ENCODE results near the gene CDH4. TPM values are rescaled to one million over a fixed set of nuclear protein-coding genes. Genes with fewer than 3 reads are reported as not detected.

The CDH4 gene
- total RNA-seq, 1 experiment from 2014 or later, result not detected

DNA sequence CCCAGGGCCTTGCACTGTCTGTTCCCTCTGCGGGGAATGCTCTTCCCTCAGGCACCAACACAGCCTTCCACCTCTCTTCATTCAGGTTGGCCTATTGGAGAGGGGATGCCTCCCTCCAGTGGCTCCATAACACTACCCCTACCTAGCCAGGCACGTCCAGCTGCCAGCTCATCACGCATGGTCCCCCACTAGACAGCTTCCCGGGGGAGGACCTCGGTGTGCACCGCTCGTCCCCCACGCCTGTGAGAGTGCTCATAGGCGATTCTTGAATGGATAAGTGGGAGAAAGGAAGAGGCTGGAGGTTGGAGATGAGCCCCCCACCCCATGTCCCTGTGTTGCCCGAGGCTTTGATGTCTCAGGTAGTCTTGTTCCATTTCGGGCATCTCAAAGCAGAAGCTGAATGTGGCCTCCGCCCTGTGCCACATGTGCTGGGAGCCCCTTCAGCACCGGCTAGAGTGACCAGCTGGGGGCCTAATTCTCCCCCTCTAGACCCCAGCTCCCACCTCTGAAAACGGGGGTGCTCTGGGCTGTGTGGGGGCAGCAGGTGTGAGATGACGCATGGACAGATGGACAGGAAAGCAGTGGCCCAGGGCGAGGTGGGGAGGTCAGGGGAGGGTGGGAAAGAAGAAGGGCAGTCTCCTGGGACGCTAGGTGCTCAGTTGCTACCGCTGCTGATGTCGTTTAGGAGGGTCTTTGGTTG is 480.6 kb downstream of the CDH4 start:
- Histone ChIP-seq H3K4me3 (ENCODE audit: low read depth in 2 of 2, low read length in 2 of 2) (no peak overlapping the region), H3K27ac (ENCODE audit: low read length) (no peak overlapping the region), H3K9me3 (ENCODE audit: control insufficient read depth, insufficient read depth, low read depth, low read length) (no peaks in the 10 kb centered on the region), H3K27me3 (ENCODE audit: control insufficient read depth, insufficient read depth, low read length) (peaks cover 5% of the 10 kb centered on the region; the same call in 1 of the 2 replicates), H3K4me1 (ENCODE audit: control insufficient read depth, insufficient read depth, low read length) (no peaks in the 10 kb centered on the region), H3K36me3 (ENCODE audit: control insufficient read depth, insufficient read depth, low read length) (no peaks in the 10 kb centered on the region)
- in situ Hi-C loops (cut with HindIII; ENCODE audit: low pct_unique_long_range_greater_than_20kb, low sequenced_read_pairs) (no loop called here), intact Hi-C loops (cut with micrococcal nuclease; ENCODE audit: unreplicated experiment) (no loop called here)
- TF ChIP-seq REST (IDR thresholded peaks at IDR 0.05; ENCODE audit: insufficient read depth in 1 of 2, low read depth in 2 of 2, low read length in 1 of 2) (no peak), POLR2AphosphoS5 (IDR thresholded peaks at IDR 0.05; ENCODE audit: low read depth, low read length) (no peak), SIN3A (IDR thresholded peaks at IDR 0.05; ENCODE audit: borderline replicate concordance, insufficient read depth, low read depth, low read length) (no peak), TCF7L2 (IDR thresholded peaks at IDR 0.05; ENCODE audit: low read depth, low read length) (no peak)
- TF ChIP-seq, protein P1, sequence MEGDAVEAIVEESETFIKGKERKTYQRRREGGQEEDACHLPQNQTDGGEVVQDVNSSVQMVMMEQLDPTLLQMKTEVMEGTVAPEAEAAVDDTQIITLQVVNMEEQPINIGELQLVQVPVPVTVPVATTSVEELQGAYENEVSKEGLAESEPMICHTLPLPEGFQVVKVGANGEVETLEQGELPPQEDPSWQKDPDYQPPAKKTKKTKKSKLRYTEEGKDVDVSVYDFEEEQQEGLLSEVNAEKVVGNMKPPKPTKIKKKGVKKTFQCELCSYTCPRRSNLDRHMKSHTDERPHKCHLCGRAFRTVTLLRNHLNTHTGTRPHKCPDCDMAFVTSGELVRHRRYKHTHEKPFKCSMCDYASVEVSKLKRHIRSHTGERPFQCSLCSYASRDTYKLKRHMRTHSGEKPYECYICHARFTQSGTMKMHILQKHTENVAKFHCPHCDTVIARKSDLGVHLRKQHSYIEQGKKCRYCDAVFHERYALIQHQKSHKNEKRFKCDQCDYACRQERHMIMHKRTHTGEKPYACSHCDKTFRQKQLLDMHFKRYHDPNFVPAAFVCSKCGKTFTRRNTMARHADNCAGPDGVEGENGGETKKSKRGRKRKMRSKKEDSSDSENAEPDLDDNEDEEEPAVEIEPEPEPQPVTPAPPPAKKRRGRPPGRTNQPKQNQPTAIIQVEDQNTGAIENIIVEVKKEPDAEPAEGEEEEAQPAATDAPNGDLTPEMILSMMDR (IDR thresholded peaks at IDR 0.05), result no peak
- POLR2A ChIA-PET, result no interaction called here
- ATAC-seq, result no peak
- BruUV-seq (replicated peaks), result no TSS peak
- CTCF ChIA-PET, result interaction anchor here (1.0 kb wide), 1 partner anchor 143 kb away, joined by 7 read pairs; no protein-coding TSS in a partner anchor
- no peak for DNase-seq (ENCODE audit: low read depth, low spot score)

DNA sequence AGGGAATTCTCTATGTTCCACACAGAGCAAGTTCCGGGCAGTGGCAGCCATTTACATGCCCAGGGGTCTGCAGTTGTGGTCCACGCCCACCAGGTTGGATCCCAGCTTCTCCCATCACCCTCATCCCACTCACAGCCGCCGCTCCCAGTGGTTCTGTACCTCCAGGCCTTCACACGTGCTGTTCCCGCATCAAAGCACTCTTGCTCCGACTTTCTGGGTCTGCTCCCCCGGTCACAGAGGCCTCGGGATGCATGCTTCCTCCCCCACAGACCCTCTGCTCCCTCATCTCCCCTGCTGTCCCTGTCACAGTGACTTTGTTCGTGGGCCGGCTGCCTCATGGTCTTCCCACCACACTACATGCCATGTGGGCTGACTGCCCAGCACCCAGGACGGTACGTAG is 481.2 kb downstream of the CDH4 start:
- no peak for DNase-seq (ENCODE audit: low read depth, low spot score)
- Histone ChIP-seq H3K9me3 (ENCODE audit: control insufficient read depth, insufficient read depth, low read depth, low read length) (no peaks in the 10 kb centered on the region), H3K36me3 (ENCODE audit: control insufficient read depth, insufficient read depth, low read length) (no peaks in the 10 kb centered on the region), H3K27me3 (ENCODE audit: control insufficient read depth, insufficient read depth, low read length) (peaks cover 5% of the 10 kb centered on the region; the same call in 1 of the 2 replicates), H3K4me3 (ENCODE audit: low read depth in 2 of 2, low read length in 2 of 2) (no peak overlapping the region), H3K27ac (ENCODE audit: low read length) (no peak overlapping the region), H3K4me1 (ENCODE audit: control insufficient read depth, insufficient read depth, low read length) (no peaks in the 10 kb centered on the region)
- intact Hi-C loops (cut with micrococcal nuclease; ENCODE audit: unreplicated experiment), result no loop called here
- ChIA-PET CTCF (no interaction called here), POLR2A (no interaction called here)
- TF ChIP-seq, protein P1 (IDR thresholded peaks at IDR 0.05), result no peak
- no peak for TF ChIP-seq REST (IDR thresholded peaks at IDR 0.05; ENCODE audit: insufficient read depth in 1 of 2, low read depth in 2 of 2, low read length in 1 of 2)
- TF ChIP-seq SIN3A (IDR thresholded peaks at IDR 0.05; ENCODE audit: borderline replicate concordance, insufficient read depth, low read depth, low read length), result no peak
- TF ChIP-seq TCF7L2 (IDR thresholded peaks at IDR 0.05; ENCODE audit: low read depth, low read length), result no peak
- no peak for TF ChIP-seq POLR2AphosphoS5 (IDR thresholded peaks at IDR 0.05; ENCODE audit: low read depth, low read length)
- ATAC-seq, result no peak
- BruUV-seq (replicated peaks), result no TSS peak
- in situ Hi-C loops (cut with HindIII; ENCODE audit: low pct_unique_long_range_greater_than_20kb, low sequenced_read_pairs), result no loop called here
